Vagina (tissue), 2 donors: ENCODE measurements around the gene DLG2. TPM values are rescaled to one million over a fixed set of nuclear protein-coding genes. Genes with fewer than 3 reads are reported as not detected.

ENCODE experiments used
- DNase-seq, 2 donors: peaks; one replicate each; pipeline ENCODE4 v3.0.0-alpha.2; 2017; ENCODE audit errors: extremely low spot score in 2 of 2
- H3K27ac ChIP-seq: fragments of 200-600 bp; sonication (generic); one replicate; pipeline ENCODE4 v1.5.1; 2019
- H3K27me3 ChIP-seq: fragments of 200-600 bp; sonication (generic); one replicate; pipeline ENCODE4 v1.5.1; 2019
- H3K36me3 ChIP-seq, 2 donors: fragments of 200-600 bp; sonication (generic); one replicate each; pipeline ENCODE4 v1.5.1; 2017 to 2019
- H3K4me1 ChIP-seq: fragments of 200-600 bp; sonication (generic); one replicate; pipeline ENCODE4 v1.5.1; 2019
- H3K4me3 ChIP-seq, 2 donors: fragments of 200-600 bp; sonication (generic); 1 replicate in 1 of 2; 2 replicates in 1 of 2; pipeline ENCODE4 v1.5.1; 2016 to 2019
- H3K9me3 ChIP-seq: fragments of 200-600 bp; sonication (generic); one replicate; pipeline ENCODE4 v1.5.1; 2019
- CTCF ChIP-seq, 3 experiments: fragments of 450-650 bp in 2 of 3; fragments of 200-600 bp in 1 of 3; sonication (generic) in 1 of 3; IDR thresholded peaks; one replicate each; pipeline ENCODE4 v1.5.1; 2017 to 2019; ENCODE audit warnings: antibody characterized with exemption in 3 of 3, mild to moderate bottlenecking in 2 of 3, moderate library complexity in 2 of 3
- POLR2A ChIP-seq, 2 donors: fragments of 450-650 bp; IDR thresholded peaks; one replicate each; pipeline ENCODE4 v1.6.1; 2017; ENCODE audit warnings: antibody characterized with exemption in 2 of 2, mild to moderate bottlenecking in 2 of 2, moderate library complexity in 2 of 2
- POLR2AphosphoS5 ChIP-seq, 2 donors: sonication (generic); formaldehyde crosslinking; IDR thresholded peaks; one replicate each; pipeline ENCODE4 v1.9.0; 2017; ENCODE audit warnings: antibody characterized with exemption in 2 of 2, mild to moderate bottlenecking in 2 of 2, low read depth in 1 of 2; ENCODE audit not compliant: insufficient read depth in 1 of 2
- intact Hi-C: fragments of 100-400 bp; cut with DNase I; formaldehyde crosslinking; loops from one replicate; pipeline ENCODE4 v1.15.1; 2023
- total RNA-seq: library from RNA; depleted of rRNA; stranded (reverse); fragments of >200 nt; gene quantifications from one replicate; pipeline ENCODE4 v1.2.3, GENCODE V29; 2016

Gene DLG2
- total RNA-seq, 1 donor from 2014 or later = 10.1 TPM

DNA sequence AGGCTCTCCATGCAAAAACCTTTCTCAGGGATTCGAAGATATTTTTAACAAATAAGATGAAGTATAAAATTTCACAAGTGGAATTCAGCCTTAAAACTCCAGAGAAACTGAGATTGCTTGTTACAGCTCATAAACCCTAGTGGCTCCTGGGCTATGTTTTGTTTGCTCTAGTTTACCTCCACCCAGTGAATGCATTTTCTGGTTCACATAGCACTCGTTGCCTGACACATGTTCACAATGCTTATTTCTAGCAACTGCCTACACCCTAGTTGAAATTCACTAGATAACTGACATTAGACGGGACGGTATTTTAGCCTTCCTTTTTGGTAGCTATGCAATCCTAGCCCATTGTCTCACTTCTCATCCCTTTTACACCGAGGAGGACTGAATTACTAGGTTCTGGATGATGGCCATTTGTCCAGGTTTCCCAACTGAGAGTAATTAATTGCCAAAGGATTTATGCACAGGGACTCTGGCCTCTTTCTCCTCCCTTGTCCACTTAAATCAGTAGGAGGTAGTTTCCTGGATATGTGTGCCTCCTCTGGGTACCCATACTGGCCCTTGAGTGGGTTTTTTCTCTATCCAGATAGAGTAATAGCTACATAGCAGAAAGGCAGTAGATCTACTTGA lies 951.6 kb downstream of the DLG2 start:
- Histone ChIP-seq H3K9me3 (no peaks in the 10 kb centered on the region), H3K4me3 (no peak overlapping the region), H3K36me3 (no peaks in the 10 kb centered on the region), H3K27me3 (no peaks in the 10 kb centered on the region), H3K4me1 (no peaks in the 10 kb centered on the region), H3K27ac (no peak overlapping the region)
- no peak for DNase-seq
- TF ChIP-seq POLR2A (IDR thresholded peaks at IDR 0.05) (no peak), POLR2AphosphoS5 (IDR thresholded peaks at IDR 0.05; ENCODE audit: insufficient read depth in 1 of 2, low read depth in 1 of 2) (no peak), CTCF (IDR thresholded peaks at IDR 0.05) (no peak)
- intact Hi-C loops = no loop called here

DNA sequence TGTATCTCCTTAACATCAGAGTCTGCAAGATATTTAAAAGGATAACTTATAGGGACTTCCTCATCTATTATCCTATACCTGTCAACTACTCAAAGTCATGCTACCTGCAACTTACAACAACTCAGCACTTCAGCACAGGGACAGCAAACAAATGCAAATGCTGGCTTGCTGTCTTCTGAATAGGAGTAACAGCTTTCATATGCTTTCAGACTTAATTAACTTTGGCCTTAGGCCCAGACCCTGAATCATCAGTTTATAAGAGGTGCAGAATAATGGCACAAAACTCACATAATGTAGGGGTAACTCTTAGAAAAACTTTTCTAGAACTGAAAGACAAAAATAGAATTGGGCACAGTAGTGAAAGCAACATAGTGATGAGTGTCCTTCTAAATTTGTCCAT lies 953.4 kb downstream of the DLG2 start:
- intact Hi-C loops = no loop called here
- H3K27me3 ChIP-seq = no peaks in the 10 kb centered on the region

GRCh38 chr11:84671325-84671999 lies 955.7 kb downstream of the DLG2 start:
- Histone ChIP-seq H3K36me3 (no peaks in the 10 kb centered on the region), H3K4me1 (no peaks in the 10 kb centered on the region), H3K4me3 (no peak overlapping the region), H3K27ac (no peak overlapping the region), H3K27me3 (no peaks in the 10 kb centered on the region), H3K9me3 (no peaks in the 10 kb centered on the region)
- no peak for DNase-seq
- intact Hi-C loops = no loop called here
- TF ChIP-seq POLR2AphosphoS5 (IDR thresholded peaks at IDR 0.05; ENCODE audit: insufficient read depth in 1 of 2, low read depth in 1 of 2) (no peak), CTCF (IDR thresholded peaks at IDR 0.05) (no peak), POLR2A (IDR thresholded peaks at IDR 0.05) (no peak)

More for the DNA sequence above, 953.4 kb downstream of the DLG2 start:
- H3K4me1 ChIP-seq = no peaks in the 10 kb centered on the region
- TF ChIP-seq CTCF (IDR thresholded peaks at IDR 0.05) (no peak), POLR2AphosphoS5 (IDR thresholded peaks at IDR 0.05; ENCODE audit: insufficient read depth in 1 of 2, low read depth in 1 of 2) (no peak), POLR2A (IDR thresholded peaks at IDR 0.05) (no peak)
- H3K4me3 ChIP-seq = no peak overlapping the region
- H3K27ac ChIP-seq = no peak overlapping the region
- H3K36me3 ChIP-seq = no peaks in the 10 kb centered on the region
- H3K9me3 ChIP-seq = no peaks in the 10 kb centered on the region
- no peak for DNase-seq

GRCh38 chr11:84663731-84664130 lies 963.4 kb downstream of the DLG2 start:
- no peak overlapping the region for H3K27ac ChIP-seq
- H3K27me3 ChIP-seq = no peaks in the 10 kb centered on the region
- no peaks in the 10 kb centered on the region for H3K4me1 ChIP-seq
- H3K9me3 ChIP-seq = no peaks in the 10 kb centered on the region
- DNase-seq = no peak
- H3K36me3 ChIP-seq = no peaks in the 10 kb centered on the region
- no peak overlapping the region for H3K4me3 ChIP-seq
- intact Hi-C loops = no loop called here
- TF ChIP-seq POLR2AphosphoS5 (IDR thresholded peaks at IDR 0.05; ENCODE audit: insufficient read depth in 1 of 2, low read depth in 1 of 2) (no peak), CTCF (IDR thresholded peaks at IDR 0.05) (no peak)
